ENCODE data around the gene ESPNL. TPM values are rescaled to one million over a fixed set of nuclear protein-coding genes. Genes with fewer than 3 reads are reported as not detected.

The ESPNL gene
- total RNA-seq, 1 experiment from 2014 or later = 1.1 TPM

DNA sequence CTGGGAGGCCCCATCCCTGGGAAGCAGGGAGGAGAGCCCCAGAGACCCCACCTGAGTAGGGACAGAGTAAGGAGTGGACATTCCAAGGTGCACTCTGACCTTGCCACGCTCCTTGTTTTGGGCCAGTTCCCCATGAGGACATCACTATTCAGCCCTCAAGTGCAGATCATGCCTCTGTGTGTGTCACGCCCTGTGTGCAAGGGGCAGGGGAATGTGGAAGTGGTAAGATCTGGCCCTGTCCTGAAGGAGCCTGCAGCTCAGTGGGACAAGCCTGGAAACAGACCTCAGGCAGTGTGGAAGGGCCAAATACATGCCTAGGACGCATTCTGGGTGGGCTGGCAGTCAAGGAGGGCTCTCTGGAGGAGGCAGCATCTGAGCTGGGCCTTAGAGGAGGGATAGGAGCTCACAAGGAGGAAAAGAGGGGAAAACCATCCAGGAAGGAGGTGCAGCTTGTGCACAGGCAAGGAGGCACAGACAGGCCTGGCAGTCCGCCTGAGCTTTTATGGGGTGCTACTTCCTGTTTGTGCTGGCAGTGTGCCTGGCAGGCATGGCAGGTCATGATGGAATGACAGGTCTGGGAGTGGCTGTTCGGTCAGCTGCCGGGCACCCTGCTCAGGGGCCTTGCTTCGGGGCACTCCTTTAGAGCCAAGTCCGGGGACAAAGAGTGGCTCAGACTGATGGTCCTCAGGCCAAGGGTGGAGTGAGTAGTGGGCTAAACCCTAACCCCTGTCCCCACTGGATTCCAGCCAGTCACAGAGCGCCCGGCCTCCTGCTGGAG lies 41.6 kb downstream of the ESPNL start (continued):
- TF ChIP-seq, protein P1, sequence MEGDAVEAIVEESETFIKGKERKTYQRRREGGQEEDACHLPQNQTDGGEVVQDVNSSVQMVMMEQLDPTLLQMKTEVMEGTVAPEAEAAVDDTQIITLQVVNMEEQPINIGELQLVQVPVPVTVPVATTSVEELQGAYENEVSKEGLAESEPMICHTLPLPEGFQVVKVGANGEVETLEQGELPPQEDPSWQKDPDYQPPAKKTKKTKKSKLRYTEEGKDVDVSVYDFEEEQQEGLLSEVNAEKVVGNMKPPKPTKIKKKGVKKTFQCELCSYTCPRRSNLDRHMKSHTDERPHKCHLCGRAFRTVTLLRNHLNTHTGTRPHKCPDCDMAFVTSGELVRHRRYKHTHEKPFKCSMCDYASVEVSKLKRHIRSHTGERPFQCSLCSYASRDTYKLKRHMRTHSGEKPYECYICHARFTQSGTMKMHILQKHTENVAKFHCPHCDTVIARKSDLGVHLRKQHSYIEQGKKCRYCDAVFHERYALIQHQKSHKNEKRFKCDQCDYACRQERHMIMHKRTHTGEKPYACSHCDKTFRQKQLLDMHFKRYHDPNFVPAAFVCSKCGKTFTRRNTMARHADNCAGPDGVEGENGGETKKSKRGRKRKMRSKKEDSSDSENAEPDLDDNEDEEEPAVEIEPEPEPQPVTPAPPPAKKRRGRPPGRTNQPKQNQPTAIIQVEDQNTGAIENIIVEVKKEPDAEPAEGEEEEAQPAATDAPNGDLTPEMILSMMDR (IDR thresholded peaks at IDR 0.05) = no peak
- TF ChIP-seq, protein P2, sequence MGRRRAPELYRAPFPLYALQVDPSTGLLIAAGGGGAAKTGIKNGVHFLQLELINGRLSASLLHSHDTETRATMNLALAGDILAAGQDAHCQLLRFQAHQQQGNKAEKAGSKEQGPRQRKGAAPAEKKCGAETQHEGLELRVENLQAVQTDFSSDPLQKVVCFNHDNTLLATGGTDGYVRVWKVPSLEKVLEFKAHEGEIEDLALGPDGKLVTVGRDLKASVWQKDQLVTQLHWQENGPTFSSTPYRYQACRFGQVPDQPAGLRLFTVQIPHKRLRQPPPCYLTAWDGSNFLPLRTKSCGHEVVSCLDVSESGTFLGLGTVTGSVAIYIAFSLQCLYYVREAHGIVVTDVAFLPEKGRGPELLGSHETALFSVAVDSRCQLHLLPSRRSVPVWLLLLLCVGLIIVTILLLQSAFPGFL (CRISPR knock-in tag; IDR thresholded peaks at IDR 0.05; ENCODE audit: borderline replicate concordance) = no peak
- TF ChIP-seq ZNF121 (CRISPR knock-in tag; IDR thresholded peaks at IDR 0.05) (no peak), ESRRA (CRISPR knock-in tag; IDR thresholded peaks at IDR 0.05; ENCODE audit: borderline replicate concordance) (no peak), SP1 (CRISPR knock-in tag; conservative IDR thresholded peaks at IDR 0.05) (no peak), SMAD3 (CRISPR knock-in tag; IDR thresholded peaks at IDR 0.05; ENCODE audit: borderline replicate concordance) (no peak), KAT7 (CRISPR knock-in tag; IDR thresholded peaks at IDR 0.05; ENCODE audit: borderline replicate concordance) (no peak), NR2C2 (CRISPR knock-in tag; IDR thresholded peaks at IDR 0.05) (no peak), ZNF396 (CRISPR knock-in tag; IDR thresholded peaks at IDR 0.05; ENCODE audit: borderline replicate concordance) (no peak)
- TF ChIP-seq, protein P3, sequence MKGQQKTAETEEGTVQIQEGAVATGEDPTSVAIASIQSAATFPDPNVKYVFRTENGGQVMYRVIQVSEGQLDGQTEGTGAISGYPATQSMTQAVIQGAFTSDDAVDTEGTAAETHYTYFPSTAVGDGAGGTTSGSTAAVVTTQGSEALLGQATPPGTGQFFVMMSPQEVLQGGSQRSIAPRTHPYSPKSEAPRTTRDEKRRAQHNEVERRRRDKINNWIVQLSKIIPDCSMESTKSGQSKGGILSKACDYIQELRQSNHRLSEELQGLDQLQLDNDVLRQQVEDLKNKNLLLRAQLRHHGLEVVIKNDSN (CRISPR knock-in tag; IDR thresholded peaks at IDR 0.05) = no peak
- TF ChIP-seq, protein P4, sequence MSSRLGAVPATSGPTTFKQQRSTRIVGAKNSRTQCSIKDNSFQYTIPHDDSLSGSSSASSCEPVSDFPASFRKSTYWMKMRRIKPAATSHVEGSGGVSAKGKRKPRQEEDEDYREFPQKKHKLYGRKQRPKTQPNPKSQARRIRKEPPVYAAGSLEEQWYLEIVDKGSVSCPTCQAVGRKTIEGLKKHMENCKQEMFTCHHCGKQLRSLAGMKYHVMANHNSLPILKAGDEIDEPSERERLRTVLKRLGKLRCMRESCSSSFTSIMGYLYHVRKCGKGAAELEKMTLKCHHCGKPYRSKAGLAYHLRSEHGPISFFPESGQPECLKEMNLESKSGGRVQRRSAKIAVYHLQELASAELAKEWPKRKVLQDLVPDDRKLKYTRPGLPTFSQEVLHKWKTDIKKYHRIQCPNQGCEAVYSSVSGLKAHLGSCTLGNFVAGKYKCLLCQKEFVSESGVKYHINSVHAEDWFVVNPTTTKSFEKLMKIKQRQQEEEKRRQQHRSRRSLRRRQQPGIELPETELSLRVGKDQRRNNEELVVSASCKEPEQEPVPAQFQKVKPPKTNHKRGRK (CRISPR knock-in tag; IDR thresholded peaks at IDR 0.05; ENCODE audit: borderline replicate concordance) = no peak

DNA sequence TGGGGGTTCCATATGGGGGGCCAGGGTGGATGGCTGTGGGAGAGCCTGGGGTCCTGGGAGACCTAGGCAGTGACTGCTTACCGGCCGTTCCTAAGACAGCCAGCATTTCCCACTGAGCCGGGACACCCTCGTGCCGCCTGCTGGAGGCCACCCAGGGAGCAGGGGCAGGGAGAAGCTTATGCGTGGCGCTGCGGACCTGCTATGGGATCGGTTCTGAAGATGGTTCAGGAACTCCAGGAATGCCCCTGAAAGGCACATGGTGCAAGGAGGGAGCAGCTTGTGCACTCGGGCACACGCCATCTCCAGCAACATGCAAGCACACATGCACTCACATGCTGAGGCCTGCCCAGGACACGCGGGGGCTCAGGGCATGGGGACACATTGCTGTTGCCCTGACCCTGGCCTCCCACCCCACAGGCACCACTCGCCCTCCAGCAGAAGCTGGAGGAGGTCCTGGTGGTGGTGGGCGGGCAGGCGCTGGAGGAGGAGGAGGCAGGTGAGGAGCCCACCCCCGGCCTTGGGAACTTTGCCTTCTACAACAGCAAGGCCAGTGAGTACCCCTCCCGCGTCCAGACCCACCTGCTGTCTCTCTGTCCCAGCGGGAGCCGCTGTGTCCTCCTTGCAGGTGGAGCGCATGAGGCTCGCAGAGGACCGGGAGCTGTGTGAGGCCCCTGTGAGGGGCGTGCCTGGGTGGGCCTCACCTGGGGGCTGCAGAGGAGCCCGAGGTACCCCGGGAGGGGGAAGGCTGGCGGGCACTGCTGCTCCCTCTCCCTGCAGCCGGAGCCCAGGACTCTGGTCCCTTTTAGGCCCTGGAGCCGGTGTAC lies 42.5 kb downstream of the ESPNL start:
- ATAC-seq = no peak
- TF ChIP-seq, protein P5, sequence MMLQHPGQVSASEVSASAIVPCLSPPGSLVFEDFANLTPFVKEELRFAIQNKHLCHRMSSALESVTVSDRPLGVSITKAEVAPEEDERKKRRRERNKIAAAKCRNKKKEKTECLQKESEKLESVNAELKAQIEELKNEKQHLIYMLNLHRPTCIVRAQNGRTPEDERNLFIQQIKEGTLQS (CRISPR knock-in tag; conservative IDR thresholded peaks at IDR 0.05) = no peak
- no peak for TF ChIP-seq MYBL2 (CRISPR knock-in tag; IDR thresholded peaks at IDR 0.05)
- no peak for TF ChIP-seq GRHL2 (CRISPR knock-in tag; IDR thresholded peaks at IDR 0.05; ENCODE audit: insufficient replicate concordance, severe bottlenecking)
- no peak for TF ChIP-seq NR2C2 (CRISPR knock-in tag; IDR thresholded peaks at IDR 0.05)
- TF ChIP-seq TEAD1 (CRISPR knock-in tag; IDR thresholded peaks at IDR 0.05) = no peak
- TF ChIP-seq, protein P6, sequence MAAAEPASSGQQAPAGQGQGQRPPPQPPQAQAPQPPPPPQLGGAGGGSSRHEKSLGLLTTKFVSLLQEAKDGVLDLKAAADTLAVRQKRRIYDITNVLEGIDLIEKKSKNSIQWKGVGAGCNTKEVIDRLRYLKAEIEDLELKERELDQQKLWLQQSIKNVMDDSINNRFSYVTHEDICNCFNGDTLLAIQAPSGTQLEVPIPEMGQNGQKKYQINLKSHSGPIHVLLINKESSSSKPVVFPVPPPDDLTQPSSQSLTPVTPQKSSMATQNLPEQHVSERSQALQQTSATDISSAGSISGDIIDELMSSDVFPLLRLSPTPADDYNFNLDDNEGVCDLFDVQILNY (CRISPR knock-in tag; IDR thresholded peaks at IDR 0.05) = no peak
- TF ChIP-seq EMX1 (CRISPR knock-in tag; IDR thresholded peaks at IDR 0.05) = no peak
- no peak for TF ChIP-seq ZNF219 (CRISPR knock-in tag; IDR thresholded peaks at IDR 0.05; ENCODE audit: borderline replicate concordance)
- TF ChIP-seq, protein P7, sequence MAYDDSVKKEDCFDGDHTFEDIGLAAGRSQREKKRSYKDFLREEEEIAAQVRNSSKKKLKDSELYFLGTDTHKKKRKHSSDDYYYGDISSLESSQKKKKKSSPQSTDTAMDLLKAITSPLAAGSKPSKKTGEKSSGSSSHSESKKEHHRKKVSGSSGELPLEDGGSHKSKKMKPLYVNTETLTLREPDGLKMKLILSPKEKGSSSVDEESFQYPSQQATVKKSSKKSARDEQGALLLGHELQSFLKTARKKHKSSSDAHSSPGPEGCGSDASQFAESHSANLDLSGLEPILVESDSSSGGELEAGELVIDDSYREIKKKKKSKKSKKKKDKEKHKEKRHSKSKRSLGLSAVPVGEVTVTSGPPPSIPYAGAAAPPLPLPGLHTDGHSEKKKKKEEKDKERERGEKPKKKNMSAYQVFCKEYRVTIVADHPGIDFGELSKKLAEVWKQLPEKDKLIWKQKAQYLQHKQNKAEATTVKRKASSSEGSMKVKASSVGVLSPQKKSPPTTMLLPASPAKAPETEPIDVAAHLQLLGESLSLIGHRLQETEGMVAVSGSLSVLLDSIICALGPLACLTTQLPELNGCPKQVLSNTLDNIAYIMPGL (CRISPR knock-in tag; IDR thresholded peaks at IDR 0.05) = no peak
- TF ChIP-seq, protein P8, sequence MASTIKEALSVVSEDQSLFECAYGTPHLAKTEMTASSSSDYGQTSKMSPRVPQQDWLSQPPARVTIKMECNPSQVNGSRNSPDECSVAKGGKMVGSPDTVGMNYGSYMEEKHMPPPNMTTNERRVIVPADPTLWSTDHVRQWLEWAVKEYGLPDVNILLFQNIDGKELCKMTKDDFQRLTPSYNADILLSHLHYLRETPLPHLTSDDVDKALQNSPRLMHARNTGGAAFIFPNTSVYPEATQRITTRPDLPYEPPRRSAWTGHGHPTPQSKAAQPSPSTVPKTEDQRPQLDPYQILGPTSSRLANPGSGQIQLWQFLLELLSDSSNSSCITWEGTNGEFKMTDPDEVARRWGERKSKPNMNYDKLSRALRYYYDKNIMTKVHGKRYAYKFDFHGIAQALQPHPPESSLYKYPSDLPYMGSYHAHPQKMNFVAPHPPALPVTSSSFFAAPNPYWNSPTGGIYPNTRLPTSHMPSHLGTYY (CRISPR knock-in tag; IDR thresholded peaks at IDR 0.05) = no peak
- no peak for TF ChIP-seq IRF2 (CRISPR knock-in tag; IDR thresholded peaks at IDR 0.05; ENCODE audit: borderline replicate concordance, low read depth)
- TF ChIP-seq, protein P9, sequence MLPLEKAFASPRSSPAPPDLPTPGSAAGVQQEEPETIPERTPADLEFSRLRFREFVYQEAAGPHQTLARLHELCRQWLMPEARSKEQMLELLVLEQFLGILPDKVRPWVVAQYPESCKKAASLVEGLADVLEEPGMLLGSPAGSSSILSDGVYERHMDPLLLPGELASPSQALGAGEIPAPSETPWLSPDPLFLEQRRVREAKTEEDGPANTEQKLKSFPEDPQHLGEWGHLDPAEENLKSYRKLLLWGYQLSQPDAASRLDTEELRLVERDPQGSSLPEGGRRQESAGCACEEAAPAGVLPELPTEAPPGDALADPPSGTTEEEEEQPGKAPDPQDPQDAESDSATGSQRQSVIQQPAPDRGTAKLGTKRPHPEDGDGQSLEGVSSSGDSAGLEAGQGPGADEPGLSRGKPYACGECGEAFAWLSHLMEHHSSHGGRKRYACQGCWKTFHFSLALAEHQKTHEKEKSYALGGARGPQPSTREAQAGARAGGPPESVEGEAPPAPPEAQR (CRISPR knock-in tag; IDR thresholded peaks at IDR 0.05) = no peak

More for the DNA sequence above, 42.5 kb downstream of the ESPNL start:
- no peak overlapping the region for H3K4me3 Mint-ChIP-seq
- H3K27ac Mint-ChIP-seq = no peak overlapping the region
- ChIA-PET CTCF (interaction anchor here (0.8 to 1.5 kb wide), 3 partner anchors 15 to 36 kb away, joined by 3 to 5 read pairs (median 3); no protein-coding TSS in a partner anchor), POLR2A (interaction anchor here (0.7 kb wide), 1 partner anchor 148 kb away, joined by 5 read pairs; no protein-coding TSS in a partner anchor)
- no peak for DNase-seq (ENCODE audit: low spot score)
- H3K27me3 Mint-ChIP-seq (ENCODE audit: low read depth) = no peaks in the 10 kb centered on the region
- H3K4me1 Mint-ChIP-seq = no peaks in the 10 kb centered on the region
- H3K9me3 Mint-ChIP-seq = no peaks in the 10 kb centered on the region
- H3K36me3 Mint-ChIP-seq = no peaks in the 10 kb centered on the region

Data from WTC11 (cell line).